HS-5 (cell line): ENCODE measurements around the gene TRIM65.

ENCODE experiments used
- DNase-seq: peaks from one replicate; pipeline ENCODE4 v3.0.0-alpha.2; 2012; ENCODE audit warnings: low read depth

TRIM65 gene

DNA sequence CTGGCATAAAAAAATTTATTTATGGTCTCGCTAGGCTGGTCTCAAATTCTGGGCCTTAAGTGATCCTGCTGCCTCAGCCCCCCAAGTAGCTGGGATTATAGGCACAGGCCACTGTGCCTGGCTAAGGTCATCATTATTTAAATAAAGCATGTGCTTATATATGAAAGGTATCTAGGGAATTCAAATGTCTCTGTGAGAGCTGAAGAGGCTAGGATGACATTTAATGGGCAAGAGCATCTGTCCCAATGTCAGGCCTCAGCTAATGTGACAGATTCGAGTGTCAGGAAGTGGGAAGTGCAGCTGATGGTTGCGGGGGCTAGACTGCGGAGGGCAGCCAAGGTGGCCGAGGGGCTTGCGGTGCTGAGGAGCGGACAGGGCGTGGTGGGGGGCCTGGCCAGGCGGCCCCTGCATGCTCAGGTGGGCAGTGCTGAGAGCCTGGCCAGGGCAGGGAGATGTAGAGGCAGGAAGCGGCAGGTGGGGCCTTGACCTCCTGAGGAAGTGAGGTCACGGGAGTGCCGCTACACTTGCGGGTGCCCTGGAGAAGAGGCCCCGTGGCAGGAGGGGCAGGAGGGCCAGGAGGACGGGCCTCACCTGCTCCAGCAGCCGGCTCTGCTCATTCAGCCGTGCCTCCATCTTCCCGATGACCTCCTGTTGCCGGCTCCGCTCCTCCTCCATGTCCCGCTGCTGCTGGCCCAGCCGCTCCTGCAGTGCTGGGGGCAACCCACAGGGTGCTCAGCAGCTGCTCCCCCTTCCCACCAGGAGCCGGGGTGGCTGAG is 20.6 kb upstream of the TRIM65 start:
- no peak for DNase-seq

DNA sequence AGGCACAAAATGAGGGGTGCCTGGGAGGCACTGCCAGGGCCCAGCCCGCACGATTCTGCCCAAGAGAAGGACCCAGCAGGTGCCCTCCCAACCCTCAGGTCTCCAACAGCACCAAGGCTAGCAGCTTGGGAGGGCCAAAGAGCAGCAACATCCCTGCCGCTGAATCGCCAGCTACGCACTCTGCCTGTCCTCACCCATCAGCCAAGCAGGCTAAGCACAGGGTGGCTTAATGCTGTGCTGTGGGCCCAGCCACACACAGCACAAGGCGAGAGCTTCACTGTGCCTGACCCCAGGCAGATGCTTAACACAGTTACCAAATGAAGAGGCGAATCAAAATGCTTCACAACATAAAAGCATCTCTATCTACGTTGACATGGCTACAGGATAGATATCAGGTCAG is 18.5 kb upstream of the TRIM65 start:
- no peak for DNase-seq

DNA sequence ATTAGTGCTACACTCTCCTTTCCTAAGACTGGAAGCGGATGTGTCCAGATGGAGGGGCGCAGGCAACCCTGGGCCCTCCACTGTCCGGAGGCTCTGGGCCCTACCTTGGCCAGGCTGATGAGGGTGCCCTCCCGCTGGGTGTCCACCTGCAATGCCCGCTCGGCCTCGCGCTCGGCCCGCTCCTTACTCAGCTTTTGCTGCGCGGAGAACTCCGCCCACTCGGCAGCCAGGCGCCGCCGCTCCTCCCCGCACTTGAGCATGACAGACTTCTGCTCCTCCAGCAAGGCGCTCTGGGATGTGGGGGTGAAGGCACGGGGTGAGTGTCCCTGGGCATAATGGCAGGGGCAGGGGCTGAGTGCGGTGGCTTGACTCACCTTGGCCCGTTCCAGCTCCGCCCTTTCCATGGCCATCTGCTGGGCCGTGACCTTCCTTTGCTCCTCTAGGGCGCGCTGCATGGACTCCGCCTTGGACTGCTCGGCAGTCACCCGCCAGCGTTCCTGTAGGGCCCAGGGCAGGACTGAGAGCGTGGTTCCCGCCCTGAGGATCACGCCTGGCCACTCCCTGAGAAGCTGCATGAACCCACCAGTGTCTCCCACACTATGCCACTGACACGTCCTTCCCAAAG is 18.0 kb upstream of the TRIM65 start:
- no peak for DNase-seq

DNA sequence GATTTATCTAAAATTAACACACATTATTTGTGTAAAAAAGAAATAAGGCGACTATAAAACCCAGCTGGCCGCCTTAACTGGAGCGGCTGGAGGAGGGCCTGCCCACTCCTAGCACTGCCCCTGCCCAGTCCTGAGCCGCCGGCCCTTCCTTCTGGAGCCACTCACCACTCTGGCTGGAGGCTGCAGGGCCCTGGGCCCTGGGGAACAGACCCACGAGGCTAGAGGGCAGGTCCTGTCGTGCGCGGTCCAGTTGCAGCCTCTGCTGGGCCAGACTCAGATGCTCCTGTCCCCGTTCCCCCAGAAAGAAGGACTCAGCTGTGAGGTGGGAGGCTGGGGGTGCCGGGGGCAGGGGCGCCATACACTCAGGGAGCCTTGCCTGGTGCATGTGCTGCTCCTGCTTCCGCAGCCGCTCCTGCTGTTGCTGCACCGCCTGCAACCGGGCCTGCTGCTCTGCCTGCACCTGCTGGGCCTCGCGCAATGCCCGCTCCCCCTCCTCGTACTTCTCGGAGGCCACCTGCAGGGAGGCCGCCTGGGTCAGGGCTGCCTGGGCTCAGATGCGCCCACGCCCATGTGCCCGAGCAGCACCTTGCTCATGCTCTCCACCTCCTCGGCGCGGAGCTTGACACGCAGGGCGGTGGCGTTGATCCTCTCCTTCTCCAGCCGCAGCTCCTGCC is 16.9 kb upstream of the TRIM65 start:
- DNase-seq = no peak

DNA sequence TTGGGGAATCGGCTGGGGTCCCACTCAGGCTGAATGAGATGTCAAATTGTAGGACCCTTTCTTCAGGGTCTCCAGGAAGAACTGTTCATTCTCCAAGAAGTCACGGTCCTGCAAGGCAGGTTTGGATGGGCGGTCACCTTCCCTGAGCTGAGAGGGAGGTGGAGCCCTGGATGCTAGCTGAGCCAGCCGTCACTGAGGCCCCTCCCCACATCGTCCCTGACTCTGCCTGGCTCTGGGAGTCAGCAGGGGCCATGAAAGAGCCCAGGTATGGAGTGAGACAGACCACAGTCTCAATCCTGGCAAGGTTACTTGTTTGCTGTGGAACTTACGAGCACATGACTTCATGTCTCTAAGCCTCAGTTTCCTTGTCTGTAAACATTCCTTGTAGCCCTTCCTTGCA is 13.9 kb upstream of the TRIM65 start:
- no peak for DNase-seq

DNA sequence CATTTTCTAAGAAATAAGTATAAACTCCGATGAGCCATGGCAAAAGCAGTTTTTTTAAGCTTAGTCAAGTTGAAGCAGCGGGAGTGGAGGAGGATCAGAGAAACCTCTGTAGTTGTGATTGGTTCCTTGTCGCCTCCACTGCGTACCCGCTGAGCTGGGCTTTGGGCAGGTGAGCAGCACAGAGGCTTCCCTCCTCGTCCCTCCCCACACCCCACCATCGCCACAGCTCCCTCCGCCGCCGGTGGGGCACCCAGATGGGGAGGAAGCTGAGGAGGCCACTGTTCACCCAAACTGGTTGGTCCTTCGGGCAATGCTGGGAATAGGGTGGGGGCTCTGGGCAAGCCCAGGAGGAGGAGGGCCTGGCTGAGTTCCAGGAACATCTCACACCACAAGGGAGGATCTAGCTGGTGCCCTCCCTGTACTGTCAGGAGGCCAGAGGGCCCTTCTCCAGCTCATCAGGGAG is 13.1 kb upstream of the TRIM65 start:
- DNase-seq = no peak

DNA sequence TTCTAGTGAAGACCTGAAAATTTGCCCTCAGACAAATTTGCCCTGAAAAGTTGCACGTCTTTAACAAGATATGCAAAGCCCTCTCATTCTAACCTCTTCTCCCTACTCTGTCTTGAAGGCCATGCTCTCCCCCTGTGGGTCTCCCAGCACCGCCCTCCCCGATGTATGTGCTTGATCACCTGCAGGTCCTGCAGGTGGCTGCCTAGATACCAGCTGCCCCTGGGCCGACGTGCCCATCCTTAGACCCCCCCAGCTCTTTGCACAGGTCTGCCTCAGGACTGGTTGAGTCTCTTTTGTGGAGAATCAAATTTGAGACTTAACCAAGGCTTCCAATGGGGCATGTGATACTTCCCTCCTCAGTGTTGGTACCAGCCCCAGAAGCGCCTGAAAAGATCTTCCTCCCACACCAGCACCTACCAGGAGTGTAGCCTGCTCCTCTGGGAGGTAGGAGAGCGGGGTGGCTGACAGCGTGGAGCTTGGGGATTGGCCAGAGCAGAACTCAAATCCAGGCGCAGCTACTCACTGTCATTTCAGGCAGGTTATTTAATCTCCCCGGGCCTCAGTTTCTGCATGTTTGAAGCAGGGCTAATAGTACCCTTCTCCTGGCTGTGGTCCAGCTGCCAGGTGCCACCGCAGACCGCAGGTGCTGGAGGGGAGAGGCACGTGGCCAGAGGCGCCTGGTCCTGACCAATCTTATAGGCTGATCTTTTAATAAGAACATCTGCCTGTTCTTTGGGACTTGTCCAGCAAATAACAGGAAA is 12.5 kb upstream of the TRIM65 start:
- no peak for DNase-seq

DNA sequence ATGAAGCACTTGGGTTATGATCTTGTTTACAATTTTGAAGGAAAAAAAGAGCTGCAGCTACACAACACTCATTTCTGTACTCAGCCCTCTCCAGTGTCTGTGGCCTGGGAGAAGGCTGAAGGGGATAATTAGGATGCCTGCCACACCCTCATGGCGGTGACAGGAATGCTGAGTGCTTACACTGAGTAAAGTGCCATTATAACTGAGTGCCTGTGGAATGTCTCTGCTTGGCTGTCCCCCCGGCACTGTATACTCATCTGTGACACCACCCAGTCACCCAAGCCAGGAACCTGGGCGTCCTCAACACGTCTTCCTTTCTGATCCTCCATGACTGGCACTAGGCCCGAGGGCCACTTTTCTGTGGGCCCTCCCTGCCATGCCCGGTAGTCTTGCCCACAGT is 11.4 kb upstream of the TRIM65 start:
- no peak for DNase-seq

DNA sequence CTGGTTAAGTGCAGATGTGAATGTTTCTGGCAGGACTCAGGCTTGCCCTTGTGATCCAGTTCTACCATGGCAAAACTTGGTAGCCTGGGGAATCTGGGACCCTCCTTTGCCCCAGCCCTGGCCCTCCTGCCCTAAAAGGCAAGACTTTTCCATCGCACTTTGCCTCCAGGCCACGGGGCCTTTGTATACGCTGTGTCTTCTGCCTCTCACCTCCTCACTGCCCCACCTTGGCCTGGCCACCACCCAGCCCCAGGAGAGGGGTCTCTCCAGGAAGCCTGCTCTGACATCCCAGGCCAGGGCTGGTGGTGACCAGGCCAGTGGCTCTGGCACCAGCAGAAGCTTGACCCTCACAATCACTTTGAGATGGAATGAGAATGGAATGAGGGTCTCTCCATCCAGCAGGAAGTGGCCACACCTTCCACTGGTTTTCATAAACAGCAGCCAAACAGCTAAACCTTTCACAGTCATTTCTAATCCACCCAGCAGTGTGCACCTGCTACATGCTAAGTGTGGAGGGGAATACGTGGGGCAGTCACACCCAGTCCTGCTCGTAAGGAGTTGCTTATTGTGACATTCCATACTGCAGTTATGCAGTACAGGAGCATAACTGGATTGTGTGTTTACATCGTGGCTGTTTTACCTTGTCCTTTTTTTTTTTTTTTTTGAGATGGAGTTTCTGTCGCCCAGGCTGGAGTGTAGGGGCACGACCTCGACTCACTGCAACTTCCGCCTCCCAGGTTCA is 9.6 kb upstream of the TRIM65 start:
- DNase-seq = no peak

DNA sequence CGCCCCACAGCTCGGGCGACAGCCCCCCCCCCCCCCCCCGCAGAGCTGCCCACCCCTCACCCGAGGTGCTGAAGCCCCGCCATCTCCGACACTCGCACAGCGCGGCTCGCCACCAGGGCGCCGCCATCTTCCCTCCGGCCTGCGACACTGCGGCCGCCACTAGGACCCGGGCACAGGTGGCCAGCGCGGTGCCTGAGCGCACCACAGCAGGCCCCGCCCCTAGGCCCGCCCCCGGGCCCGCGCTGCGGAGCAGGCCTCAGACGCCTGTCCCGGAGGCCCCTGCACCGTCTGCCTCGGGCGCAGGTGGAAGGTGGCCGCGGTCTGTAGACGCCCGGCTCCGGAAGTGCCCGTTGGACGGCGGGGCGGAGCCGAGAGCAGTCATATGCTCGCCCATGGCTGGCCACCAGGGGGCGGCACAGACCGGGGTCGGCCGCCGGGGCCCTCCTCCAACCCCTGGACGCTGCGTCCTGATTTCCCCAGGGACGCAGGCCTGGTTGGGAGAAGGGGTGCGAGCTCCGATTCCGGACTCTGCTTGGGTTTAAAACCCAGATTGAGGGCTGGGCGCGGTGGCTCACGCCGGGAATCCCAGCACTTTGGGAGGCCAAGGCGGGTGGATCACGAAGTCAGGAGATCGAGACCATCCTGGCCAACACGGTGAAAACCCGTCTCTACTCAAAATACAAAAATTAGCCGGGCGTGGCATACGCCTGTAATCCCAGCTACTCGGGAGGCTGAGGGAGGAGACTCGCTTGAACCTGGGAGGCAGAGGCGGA is 8.2 kb upstream of the TRIM65 start, which contains the start of gene MRPL38:
TSS of gene MRPL38 (minus strand) at position 136 of the 773 bp plus-strand sequence. CDS start at position 127, 9 bp downstream.
- DNase-seq = peak; percentile 73

DNA sequence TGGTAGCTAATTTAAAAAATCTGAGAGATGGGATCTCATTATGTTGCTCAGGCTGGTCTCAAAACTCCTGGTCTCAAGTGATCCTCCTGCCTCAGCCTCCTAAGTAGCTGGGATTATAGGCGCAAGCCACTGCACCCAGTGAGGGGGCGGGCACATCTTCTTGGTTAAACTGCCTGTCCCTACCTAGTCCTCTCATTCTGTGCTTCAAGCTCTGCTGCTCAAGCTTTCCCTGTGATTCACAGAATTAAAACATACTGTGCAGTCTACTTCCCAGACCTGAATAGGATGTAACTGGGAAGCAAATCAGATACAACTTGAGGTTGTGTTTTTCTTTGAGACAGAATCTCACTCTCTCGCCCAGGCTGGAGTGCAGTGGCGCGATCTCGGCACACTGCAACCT is 5.7 kb upstream of the TRIM65 start:
- no peak for DNase-seq

DNA sequence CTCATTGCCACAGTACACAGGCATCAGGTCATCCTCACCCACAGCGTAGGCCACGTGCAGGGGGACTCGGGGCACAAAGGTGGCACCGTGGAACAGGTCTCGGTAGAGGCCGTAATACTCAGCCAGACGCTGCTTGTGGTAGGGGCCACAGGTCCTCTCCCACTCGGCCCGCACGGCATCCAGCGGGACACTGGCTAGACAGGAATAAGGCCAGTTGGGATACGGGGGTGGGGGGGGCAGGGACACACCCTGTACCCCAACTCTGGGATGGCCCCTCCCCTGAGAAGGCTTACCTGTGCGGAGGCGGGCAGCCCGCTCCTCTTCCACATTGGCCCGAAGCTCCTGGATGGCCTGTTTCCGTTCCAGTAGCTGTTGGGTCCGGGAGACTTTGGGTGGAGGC is 5.0 kb upstream of the TRIM65 start:
- no peak for DNase-seq

DNA sequence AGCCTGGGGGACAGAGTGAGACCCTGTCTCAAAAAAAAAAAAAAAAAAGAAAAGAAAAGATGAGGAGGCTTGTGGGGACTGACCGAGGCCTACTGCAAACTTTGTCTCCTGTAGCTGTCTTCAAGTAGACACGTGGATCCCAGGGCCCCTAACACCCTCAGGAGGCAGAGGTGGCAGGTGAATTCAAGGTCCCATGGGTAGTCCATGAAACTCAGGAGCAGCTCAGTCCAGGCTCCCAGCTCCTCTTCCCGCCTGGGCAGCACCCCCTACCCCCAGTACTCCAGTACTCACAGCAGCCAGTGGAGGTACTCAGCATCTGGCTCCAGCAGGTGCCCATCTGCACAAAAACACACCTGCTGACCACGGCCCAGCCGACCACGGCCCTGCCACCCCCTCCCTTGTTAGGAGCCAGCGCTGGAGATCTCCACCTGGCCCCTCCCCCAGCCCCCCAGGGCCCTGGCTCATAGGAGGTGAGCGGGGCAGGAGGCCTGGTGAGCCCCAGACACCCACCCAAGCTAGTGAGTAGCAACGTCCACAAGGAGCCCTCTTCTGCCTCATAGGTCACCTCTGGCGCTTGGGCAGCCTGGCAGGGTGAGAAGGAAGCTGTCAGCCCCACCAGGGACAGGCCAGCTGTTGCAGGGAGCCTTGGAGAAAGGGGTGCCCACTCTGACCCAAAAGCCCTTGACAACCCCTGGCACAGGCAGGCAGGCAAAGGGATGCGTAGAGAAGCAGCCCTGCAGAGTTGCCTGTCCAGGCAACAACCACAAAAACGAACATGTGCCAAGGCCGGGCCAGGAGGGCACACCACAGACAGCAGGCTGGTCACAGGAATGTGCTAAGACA is 4.2 kb upstream of the TRIM65 start:
- no peak for DNase-seq

DNA sequence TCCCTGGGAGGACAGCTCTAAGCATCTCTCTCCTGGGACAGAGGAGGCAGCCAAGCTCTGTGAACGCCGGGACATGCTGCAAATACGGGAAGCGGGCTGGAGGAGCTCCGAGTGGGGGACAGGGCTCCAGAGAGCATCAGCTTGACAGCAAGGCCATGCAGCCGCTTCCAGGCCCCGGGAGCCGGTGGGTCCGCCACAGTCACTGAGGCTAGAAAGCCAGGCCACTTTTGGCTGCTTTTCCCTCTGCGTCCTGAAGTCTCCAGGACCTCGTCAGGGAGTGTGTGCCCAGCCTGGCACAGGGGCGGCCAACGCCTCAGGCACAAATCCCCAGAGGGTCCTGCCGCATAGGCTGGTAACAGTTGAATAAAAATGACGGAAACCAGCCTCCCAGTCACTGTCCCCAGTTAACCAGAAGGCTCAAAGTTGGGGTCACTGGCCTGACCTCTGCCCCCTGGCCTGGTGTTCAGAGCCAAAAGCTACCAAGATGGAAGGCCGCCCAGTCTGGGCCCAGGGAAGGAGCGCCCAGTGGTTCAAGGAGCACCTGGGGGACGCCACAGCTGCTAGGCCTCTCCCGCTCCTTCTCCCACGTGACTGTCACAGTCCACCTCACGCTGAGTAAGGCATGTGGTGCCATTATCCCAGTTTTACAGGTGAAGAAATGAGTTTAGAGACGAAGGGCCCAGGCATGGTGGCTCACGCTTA is 3.2 kb upstream of the TRIM65 start:
- DNase-seq = no peak

DNA sequence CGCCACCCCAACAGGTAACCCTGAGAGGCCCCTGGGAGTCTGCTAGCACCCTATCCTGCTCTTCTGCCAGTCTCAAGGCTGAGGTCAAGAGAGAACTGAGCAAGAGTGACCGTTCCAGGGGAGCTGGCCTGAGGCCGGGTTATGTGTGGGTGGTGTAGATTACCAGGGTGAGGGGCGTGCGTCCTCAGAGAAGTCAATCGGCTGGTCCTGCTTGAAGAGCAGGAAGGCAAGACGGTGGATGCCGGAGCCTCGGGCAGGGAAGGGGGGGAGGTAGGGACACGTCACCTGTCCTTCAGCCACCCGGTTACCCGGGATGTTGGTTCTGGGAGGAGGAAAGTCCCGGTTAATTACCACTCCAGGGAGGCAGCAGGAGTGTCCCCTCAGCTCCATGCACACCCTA is 2.6 kb upstream of the TRIM65 start:
- no peak for DNase-seq

DNA sequence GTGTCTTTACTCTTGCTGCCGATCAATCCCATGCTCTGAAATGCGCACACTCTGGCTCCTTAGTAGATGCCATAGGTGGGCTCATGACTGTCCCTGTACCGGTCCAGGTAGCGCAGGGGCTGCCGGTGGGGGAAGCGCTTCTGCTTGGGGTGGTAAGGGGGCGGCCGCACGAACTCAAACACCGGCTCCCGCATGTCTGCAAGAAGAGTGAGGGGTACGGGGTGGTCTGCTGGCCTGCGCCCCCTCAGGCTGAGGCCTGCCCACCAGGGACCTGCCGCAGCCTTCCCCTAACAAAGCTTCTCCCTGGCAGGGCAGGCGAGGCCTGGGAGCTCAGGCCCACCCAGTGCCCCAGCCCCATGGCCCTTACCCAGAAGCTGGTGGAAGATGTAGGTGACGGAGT is 2.0 kb upstream of the TRIM65 start:
- DNase-seq = no peak

DNA sequence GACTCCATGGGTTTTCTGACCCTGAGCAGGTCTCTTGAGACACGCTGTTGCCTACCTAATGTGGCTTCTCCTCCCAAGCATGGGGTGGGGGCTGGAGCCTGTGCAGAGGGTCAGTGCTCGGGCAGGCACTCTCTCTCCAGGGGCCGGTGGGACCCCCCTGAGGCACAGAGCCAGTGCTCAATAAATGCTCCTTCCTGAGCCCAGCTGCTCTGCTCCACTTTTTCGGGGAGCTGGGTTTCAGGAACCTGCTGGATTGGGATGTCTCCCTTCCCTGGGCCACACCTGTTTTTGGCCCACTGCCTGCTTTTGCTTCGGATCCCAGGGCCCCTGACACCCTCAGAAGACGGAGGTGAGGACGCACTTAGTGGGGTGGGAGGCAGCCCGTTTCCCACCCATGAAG is 1.3 kb upstream of the TRIM65 start:
- no peak for DNase-seq

DNA sequence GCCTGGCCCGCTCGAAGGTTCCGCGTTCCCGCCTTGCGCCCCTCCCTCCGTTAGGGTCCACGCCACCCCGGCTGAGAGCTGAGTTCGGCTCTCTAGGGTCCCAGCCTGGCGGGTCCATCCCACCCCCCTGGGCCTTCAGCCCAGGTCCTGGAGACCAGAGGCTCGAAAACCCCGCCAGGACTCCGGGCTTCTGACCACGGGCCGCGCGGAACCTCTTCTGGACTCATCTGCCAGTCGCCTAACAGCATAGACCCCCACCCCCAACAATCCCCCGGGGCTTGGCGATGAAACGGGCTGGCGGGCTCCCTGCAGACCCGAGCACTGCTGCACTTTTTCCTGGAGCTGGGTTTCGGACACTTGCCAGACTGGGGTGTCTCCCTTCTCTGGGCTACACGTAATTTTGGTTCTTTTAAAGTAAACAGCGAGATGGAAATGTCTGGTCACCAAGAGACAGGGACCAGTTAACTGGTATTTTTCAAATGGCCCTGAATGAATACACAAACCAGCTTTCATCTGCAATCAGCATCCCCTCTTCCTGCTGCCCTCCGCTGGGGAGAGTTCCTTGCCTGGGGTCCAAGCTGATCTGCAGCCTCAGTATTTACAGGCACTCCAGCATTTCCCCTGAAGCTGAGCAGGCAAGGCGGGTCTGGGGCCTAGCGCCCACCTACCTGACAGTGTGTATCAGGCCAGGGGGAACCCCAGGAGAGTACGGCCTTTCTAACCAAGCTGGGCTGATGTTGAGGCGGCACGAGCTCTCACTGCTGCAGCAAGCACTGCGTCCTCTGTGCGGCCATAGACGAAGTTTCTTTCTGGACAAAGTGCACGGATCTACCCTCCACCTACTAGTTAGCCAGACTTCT is 639 bp upstream of the TRIM65 start:
- DNase-seq = no peak
